Sigmoid colon (tissue), 7 donors: ENCODE data around the gene SPTLC1. TPM values are rescaled to one million over a fixed set of nuclear protein-coding genes. Genes with fewer than 3 reads are reported as not detected.
"Not testable (repeated sequence)": the region's sequence is repeated elsewhere in the genome, so short reads cannot be mapped to it uniquely, and the experiment has no call there.

ENCODE experiments used
- DNase-seq: peaks from one replicate; pipeline ENCODE4 v3.0.0-alpha.2; 2019
- H3K27ac ChIP-seq, 4 donors: fragments of 200-600 bp; sonication (generic); one replicate each; pipeline ENCODE4 v1.5.1; 2016 to 2019; ENCODE audit warnings: mild to moderate bottlenecking in 1 of 4
- H3K27me3 ChIP-seq, 3 donors: fragments of 200-600 bp; sonication (generic); one replicate each; pipeline ENCODE4 v1.5.1; 2019; ENCODE audit warnings: mild to moderate bottlenecking in 1 of 3
- H3K36me3 ChIP-seq, 4 donors: fragments of 200-600 bp; sonication (generic); one replicate each; pipeline ENCODE4 v1.5.1; 2016 to 2019
- H3K4me1 ChIP-seq, 4 donors: fragments of 200-600 bp; sonication (generic); one replicate each; pipeline ENCODE4 v1.5.1; 2017 to 2019
- H3K4me3 ChIP-seq, 4 donors: fragments of 200-600 bp; sonication (generic); one replicate each; pipeline ENCODE4 v1.5.1; 2017 to 2019; ENCODE audit warnings: mild to moderate bottlenecking in 2 of 4, moderate library complexity in 1 of 4
- H3K9me3 ChIP-seq, 4 donors: fragments of 200-600 bp in 3 of 4; sonication (generic) in 3 of 4; one replicate each; pipeline versions ENCODE4 v1.5.1 to v1.6.1; 2013 to 2019
- EP300 ChIP-seq, 4 donors: sonication (generic); formaldehyde crosslinking; IDR thresholded peaks; one replicate each; pipeline ENCODE4 v1.6.1; 2017; ENCODE audit warnings: antibody characterized with exemption in 4 of 4
- POLR2A ChIP-seq, 2 donors: fragments of 450-650 bp; IDR thresholded peaks; one replicate each; pipeline ENCODE4 v1.6.1; 2016; ENCODE audit warnings: antibody characterized with exemption in 2 of 2, mild to moderate bottlenecking in 2 of 2, moderate library complexity in 2 of 2
- POLR2AphosphoS5 ChIP-seq, 4 donors: sonication (generic); formaldehyde crosslinking; IDR thresholded peaks; one replicate each; pipeline ENCODE4 v1.6.1; 2017; ENCODE audit warnings: antibody characterized with exemption in 4 of 4
- WGBS, 2 donors: extraction: QIAGEN DNeasy Blood & Tissue Kit; methylation state at CpG; one replicate each; pipeline ENCODE4 v1.1.7; 2013; 5-methylcytosine and 5-hydroxymethylcytosine counted together
- intact Hi-C: fragments of 100-400 bp; cut with DNase I; formaldehyde crosslinking; loops from one replicate; pipeline ENCODE4 v1.15.1; 2023
- polyA plus RNA-seq, 3 donors: library from polyadenylated mRNA; stranded (reverse); fragments of 200-250 nt; gene quantifications; one replicate each; pipeline ENCODE4 v1.2.3, GENCODE V29; 2013
- total RNA-seq, 4 donors: library from RNA; depleted of rRNA; stranded (reverse); fragments of >200 nt; gene quantifications; one replicate each; pipeline ENCODE4 v1.1.0, GENCODE V29; 2016
- TF ChIP-seq, protein P1 (sequence below), 4 experiments: fragments of 450-650 bp in 3 of 4; fragments of 200-600 bp in 1 of 4; IDR thresholded peaks; one replicate each; pipeline ENCODE4 v1.5.1; 2016 to 2019; ENCODE audit warnings: antibody characterized with exemption in 4 of 4, mild to moderate bottlenecking in 3 of 4, moderate library complexity in 2 of 4
- donor health status: healthy with polysubstance abuse.
- donor health status: Bipolar disorder and iron deficiency.
- donor health status: healthy.

SPTLC1 gene
- total and polyA plus RNA-seq, 7 donors: 10.2 to 75.4 (median 55.0) TPM

DNA sequence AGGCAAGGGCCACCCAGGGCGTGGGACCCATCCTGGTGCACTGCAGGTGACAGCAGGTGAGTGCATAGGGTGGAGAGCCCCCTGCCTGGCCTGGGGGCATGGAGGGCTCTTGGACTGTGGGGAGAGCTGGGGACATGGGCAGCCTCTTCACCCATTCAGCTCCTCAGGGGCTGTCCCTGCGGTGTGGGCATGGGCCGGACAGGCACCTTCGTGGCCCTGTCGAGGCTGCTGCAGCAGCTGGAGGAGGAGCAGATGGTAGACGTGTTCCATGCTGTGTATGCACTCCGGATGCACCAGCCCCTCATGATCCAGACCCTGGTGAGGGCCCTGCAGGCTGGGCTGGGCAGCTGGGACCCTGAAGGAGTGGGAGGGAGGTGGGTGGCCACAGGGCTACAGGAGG, 20.4 kb upstream of the SPTLC1 start:
- Histone ChIP-seq H3K4me1 (peaks cover 0 to 19% (median 14%) of the 10 kb centered on the region in 4 donors), H3K27me3 (peaks cover 0 to 3% (median 0%) of the 10 kb centered on the region in 3 donors), H3K27ac (no peak overlapping the region), H3K4me3 (no peak overlapping the region), H3K9me3 (no peaks in the 10 kb centered on the region), H3K36me3 (no peaks in the 10 kb centered on the region)
- intact Hi-C loops: loop anchor here (2.0 to 10.0 kb wide), 3 partner anchors 107 to 499 kb away; partner anchors contain the start of gene IARS1
- no peak for DNase-seq
- TF ChIP-seq, protein P1, sequence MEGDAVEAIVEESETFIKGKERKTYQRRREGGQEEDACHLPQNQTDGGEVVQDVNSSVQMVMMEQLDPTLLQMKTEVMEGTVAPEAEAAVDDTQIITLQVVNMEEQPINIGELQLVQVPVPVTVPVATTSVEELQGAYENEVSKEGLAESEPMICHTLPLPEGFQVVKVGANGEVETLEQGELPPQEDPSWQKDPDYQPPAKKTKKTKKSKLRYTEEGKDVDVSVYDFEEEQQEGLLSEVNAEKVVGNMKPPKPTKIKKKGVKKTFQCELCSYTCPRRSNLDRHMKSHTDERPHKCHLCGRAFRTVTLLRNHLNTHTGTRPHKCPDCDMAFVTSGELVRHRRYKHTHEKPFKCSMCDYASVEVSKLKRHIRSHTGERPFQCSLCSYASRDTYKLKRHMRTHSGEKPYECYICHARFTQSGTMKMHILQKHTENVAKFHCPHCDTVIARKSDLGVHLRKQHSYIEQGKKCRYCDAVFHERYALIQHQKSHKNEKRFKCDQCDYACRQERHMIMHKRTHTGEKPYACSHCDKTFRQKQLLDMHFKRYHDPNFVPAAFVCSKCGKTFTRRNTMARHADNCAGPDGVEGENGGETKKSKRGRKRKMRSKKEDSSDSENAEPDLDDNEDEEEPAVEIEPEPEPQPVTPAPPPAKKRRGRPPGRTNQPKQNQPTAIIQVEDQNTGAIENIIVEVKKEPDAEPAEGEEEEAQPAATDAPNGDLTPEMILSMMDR (IDR thresholded peaks at IDR 0.05): no peak
- no peak for TF ChIP-seq EP300 (IDR thresholded peaks at IDR 0.05)
- TF ChIP-seq POLR2AphosphoS5 (IDR thresholded peaks at IDR 0.05): no peak
- TF ChIP-seq POLR2A (IDR thresholded peaks at IDR 0.05): no peak
- WGBS, 2 donors: 66 to 79% methylated on average over 7 of the region's 7 CpGs

DNA sequence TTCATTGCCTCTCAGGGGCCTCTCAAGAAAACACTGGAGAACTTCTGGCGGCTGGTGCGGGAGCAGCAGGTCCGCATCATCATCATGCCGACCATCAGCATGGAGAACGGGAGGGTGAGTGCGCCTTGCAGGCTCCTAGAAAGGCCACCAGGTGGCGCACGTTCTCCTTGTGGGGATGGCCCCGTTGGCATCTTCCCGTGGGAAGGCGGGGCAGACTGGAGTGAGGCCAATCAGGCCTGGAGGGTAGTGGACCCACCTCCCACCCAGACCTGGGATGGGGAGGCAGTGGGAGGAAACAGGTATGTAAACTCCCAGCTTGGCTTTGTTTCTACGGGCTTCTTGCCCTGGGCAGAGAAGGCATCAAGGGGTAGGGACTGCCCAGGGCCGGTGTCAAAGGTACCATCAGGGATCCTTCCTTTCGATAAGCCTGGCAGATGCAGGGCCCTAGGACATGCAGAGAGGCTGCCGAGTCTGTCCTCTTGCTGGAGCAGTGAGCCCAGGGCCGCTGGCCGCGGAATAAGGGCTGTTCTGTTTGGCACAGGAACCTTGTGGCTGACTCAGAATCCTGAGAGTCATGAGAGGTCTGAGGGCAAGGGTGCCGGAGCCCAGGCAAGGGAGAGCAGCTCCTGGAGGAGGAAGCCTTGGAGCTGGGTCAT, 18.9 kb upstream of the SPTLC1 start:
- peak; percentile 89 for DNase-seq
- H3K27ac ChIP-seq: peak overlapping the region; percentile 5 to 34 (median 26)
- peak overlapping the region in 1 of 4 donors; percentile 13 for H3K4me3 ChIP-seq
- peaks cover 0 to 11% (median 10%) of the 10 kb centered on the region in 4 donors for H3K4me1 ChIP-seq
- no peaks in the 10 kb centered on the region for H3K36me3 ChIP-seq
- intact Hi-C loops: loop anchor here (2.0 to 10.0 kb wide), 2 partner anchors 159 to 501 kb away; partner anchors contain the start of gene IARS1
- H3K27me3 ChIP-seq: no peaks in the 10 kb centered on the region
- TF ChIP-seq POLR2AphosphoS5 (IDR thresholded peaks at IDR 0.05) (no peak), EP300 (IDR thresholded peaks at IDR 0.05) (no peak), POLR2A (IDR thresholded peaks at IDR 0.05) (no peak)
- TF ChIP-seq, protein P1 (IDR thresholded peaks at IDR 0.05): peak; percentile 55 to 97 (median 80)
- no peaks in the 10 kb centered on the region for H3K9me3 ChIP-seq
- WGBS, 2 donors: 11 to 16% methylated on average over 19 of the region's 19 CpGs

DNA sequence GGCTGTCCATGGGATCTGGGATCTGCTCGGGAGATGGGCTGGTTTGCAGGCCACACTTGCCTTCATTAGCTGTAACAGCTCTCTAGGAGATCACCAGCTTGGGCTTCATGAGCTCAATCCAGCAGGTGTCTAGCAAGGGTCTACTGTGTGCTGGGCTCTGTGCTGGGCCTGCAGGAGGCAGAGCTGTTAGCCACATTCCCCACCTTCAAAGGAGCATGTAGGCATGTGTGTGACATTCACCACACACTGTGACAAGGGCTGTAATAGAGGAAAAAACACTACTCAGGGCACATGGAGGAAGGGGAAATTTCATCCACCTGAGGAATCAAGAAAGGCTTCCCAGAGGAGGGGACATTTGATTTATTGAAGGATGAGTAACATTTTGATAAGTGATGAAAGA, 17.7 kb upstream of the SPTLC1 start:
- H3K9me3 ChIP-seq, DNase-seq, H3K27me3 ChIP-seq, H3K36me3 ChIP-seq, H3K27ac ChIP-seq, H3K4me3 ChIP-seq: not testable (repeated sequence)
- peaks cover 0 to 11% (median 10%) of the 10 kb centered on the region in 4 donors for H3K4me1 ChIP-seq
- WGBS, 2 donors: 94 to 96% methylated on average over 1 of the region's 1 CpG
- intact Hi-C loops: loop anchor here (10.0 kb wide), 1 partner anchor 502 kb away; no protein-coding TSS in a partner anchor

DNA sequence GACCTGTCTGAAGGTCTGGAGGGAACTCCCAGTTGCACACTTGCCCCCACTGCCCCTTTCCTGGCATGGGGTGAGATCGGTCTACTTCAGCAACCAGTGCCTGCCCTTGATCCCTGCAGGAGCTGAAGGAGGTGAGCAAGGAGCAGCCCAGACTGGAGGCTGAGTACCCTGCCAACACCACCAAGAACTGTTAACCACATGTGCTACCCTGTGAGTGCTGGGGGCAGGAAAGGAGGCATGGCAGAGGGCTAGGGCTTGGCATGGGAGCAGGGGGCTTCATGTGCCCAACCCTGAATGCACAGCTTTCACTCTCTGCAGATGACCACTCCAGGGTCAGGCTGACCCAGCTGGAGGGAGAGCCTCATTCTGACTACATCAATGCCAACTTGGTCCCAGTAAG, 17.3 kb upstream of the SPTLC1 start:
- no peaks in the 10 kb centered on the region for H3K9me3 ChIP-seq
- intact Hi-C loops: loop anchor here (10.0 kb wide), 1 partner anchor 502 kb away; no protein-coding TSS in a partner anchor
- peaks cover 0 to 11% (median 10%) of the 10 kb centered on the region in 4 donors for H3K4me1 ChIP-seq
- DNase-seq: no peak
- no peak overlapping the region for H3K4me3 ChIP-seq
- no peaks in the 10 kb centered on the region for H3K36me3 ChIP-seq
- TF ChIP-seq POLR2A (IDR thresholded peaks at IDR 0.05): no peak
- TF ChIP-seq, protein P1 (IDR thresholded peaks at IDR 0.05): no peak
- no peak for TF ChIP-seq EP300 (IDR thresholded peaks at IDR 0.05)
- TF ChIP-seq POLR2AphosphoS5 (IDR thresholded peaks at IDR 0.05): no peak
- H3K27me3 ChIP-seq: no peaks in the 10 kb centered on the region
- WGBS, 2 donors: 96% methylated on average over 1 of the region's 1 CpG
- H3K27ac ChIP-seq: no peak overlapping the region

DNA sequence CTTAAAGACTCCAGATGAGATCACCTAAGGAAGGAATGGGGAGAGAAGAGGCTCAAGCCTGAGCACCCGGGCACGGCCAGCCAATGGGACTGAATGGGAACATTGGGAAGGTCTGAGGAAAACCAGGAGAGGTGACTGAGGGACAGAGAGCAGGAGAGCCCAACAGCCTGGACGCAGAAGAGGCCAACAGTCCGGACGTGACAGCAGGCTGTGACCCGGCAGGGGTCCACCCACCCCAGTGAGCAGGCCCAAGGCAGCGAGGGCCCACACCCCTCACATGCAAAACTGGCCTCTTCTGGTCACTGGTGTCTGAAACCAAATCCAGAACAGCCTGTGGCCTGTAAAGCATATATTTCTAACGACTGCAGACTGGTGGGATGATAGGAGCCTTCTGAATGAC, 7.6 kb upstream of the SPTLC1 start:
- no peak for DNase-seq
- Histone ChIP-seq H3K27me3 (no peaks in the 10 kb centered on the region), H3K4me1 (no peaks in the 10 kb centered on the region), H3K4me3 (no peak overlapping the region), H3K9me3 (no peaks in the 10 kb centered on the region), H3K27ac (no peak overlapping the region), H3K36me3 (no peaks in the 10 kb centered on the region)
- 70 to 72% methylated on average over 8 of the region's 8 CpGs for WGBS, 2 donors
- intact Hi-C loops: no loop called here
- TF ChIP-seq, protein P1 (IDR thresholded peaks at IDR 0.05): no peak
- TF ChIP-seq EP300 (IDR thresholded peaks at IDR 0.05) (no peak), POLR2AphosphoS5 (IDR thresholded peaks at IDR 0.05) (no peak), POLR2A (IDR thresholded peaks at IDR 0.05) (no peak)
